ENCODE results near the gene INTS6. TPM values are rescaled to one million over a fixed set of nuclear protein-coding genes. Genes with fewer than 3 reads are reported as not detected.

INTS6 gene
- total RNA-seq, 3 donors from 2014 or later (not counting 1 experiment from before 2014, with no cell fraction given) = 89.2 to 142 (median 110) TPM

- intact Hi-C loops (cut with micrococcal nuclease) = no loop called here
- 61% methylated on average over 6 of the region's 6 CpGs for WGBS (ENCODE audit: insufficient coverage)
- no peaks in the 10 kb centered on the region for H3K36me3 Mint-ChIP-seq
- H3K4me1 Mint-ChIP-seq = peaks cover 17 to 19% of the 10 kb centered on the region in 2 donors
- Histone ChIP-seq H3K27me3 (ENCODE audit: control insufficient read depth, insufficient read depth, low read length) (peaks cover 2% of the 10 kb centered on the region), H3K9me3 (ENCODE audit: control insufficient read depth, insufficient read depth, low read length) (no peaks in the 10 kb centered on the region), H3K4me1 (ENCODE audit: control insufficient read depth, insufficient read depth, low read length) (peaks cover 13% of the 10 kb centered on the region), H3K36me3 (ENCODE audit: control insufficient read depth, insufficient read depth, low read length) (no peaks in the 10 kb centered on the region), H3K27ac (ENCODE audit: low read length) (no peak overlapping the region), H3K4me3 (ENCODE audit: low read length) (no peak overlapping the region)
- H3K27ac Mint-ChIP-seq = peak overlapping the region in 1 of 2 donors; percentile 41
- H3K9me3 Mint-ChIP-seq = no peaks in the 10 kb centered on the region
- no peak for DNase-seq
- ATAC-seq = no peak
- H3K4me3 Mint-ChIP-seq = no peak overlapping the region
- H3K27me3 Mint-ChIP-seq (ENCODE audit: low read depth in 2 of 2) = peaks cover 4 to 11% of the 10 kb centered on the region in 2 donors
- TF ChIP-seq, protein P1, sequence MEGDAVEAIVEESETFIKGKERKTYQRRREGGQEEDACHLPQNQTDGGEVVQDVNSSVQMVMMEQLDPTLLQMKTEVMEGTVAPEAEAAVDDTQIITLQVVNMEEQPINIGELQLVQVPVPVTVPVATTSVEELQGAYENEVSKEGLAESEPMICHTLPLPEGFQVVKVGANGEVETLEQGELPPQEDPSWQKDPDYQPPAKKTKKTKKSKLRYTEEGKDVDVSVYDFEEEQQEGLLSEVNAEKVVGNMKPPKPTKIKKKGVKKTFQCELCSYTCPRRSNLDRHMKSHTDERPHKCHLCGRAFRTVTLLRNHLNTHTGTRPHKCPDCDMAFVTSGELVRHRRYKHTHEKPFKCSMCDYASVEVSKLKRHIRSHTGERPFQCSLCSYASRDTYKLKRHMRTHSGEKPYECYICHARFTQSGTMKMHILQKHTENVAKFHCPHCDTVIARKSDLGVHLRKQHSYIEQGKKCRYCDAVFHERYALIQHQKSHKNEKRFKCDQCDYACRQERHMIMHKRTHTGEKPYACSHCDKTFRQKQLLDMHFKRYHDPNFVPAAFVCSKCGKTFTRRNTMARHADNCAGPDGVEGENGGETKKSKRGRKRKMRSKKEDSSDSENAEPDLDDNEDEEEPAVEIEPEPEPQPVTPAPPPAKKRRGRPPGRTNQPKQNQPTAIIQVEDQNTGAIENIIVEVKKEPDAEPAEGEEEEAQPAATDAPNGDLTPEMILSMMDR (IDR thresholded peaks at IDR 0.05) = no peak
These were observed 121.4 kb downstream of the INTS6 start for GRCh38 chr13:51331354-51331861.

DNA sequence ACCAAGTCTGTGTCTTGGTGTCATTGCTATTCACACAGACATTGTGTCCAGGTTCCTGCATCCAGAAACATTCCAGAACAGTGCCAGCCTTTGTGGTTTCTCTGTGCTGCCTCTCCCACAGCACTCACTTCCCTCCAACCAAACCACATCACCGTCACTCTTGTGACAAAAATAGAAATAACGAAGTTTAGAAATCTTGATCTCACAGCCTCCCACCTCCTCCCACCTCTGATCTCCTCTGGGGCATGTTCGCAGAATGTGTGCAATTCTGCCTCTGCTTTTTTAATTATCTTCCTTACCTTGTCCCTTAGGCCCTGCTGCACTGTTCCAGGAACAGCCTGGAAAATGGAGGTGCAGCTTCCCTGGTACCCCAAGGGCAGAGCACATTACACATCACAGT, 122.0 kb downstream of the INTS6 start:
- H3K4me1 ChIP-seq (ENCODE audit: control insufficient read depth, insufficient read depth, low read length) = peaks cover 13% of the 10 kb centered on the region
- H3K27me3 ChIP-seq (ENCODE audit: control insufficient read depth, insufficient read depth, low read length) = peaks cover 2% of the 10 kb centered on the region
- Mint-ChIP-seq H3K9me3 (no peaks in the 10 kb centered on the region), H3K27me3 (ENCODE audit: low read depth in 2 of 2) (peaks cover 4 to 11% of the 10 kb centered on the region in 2 donors), H3K27ac (peak overlapping the region in 1 of 2 donors; percentile 41), H3K4me1 (peaks cover 17 to 19% of the 10 kb centered on the region in 2 donors), H3K36me3 (no peaks in the 10 kb centered on the region), H3K4me3 (no peak overlapping the region)
- 2% methylated on average over 3 of the region's 3 CpGs for WGBS (ENCODE audit: insufficient coverage)
- H3K27ac ChIP-seq (ENCODE audit: low read length) = no peak overlapping the region
- no peaks in the 10 kb centered on the region for H3K36me3 ChIP-seq (ENCODE audit: control insufficient read depth, insufficient read depth, low read length)
- intact Hi-C loops (cut with micrococcal nuclease) = no loop called here
- DNase-seq (no peak), ATAC-seq (no peak)
- no peak overlapping the region for H3K4me3 ChIP-seq (ENCODE audit: low read length)
- TF ChIP-seq, protein P1 (IDR thresholded peaks at IDR 0.05) = no peak
- no peaks in the 10 kb centered on the region for H3K9me3 ChIP-seq (ENCODE audit: control insufficient read depth, insufficient read depth, low read length)

DNA sequence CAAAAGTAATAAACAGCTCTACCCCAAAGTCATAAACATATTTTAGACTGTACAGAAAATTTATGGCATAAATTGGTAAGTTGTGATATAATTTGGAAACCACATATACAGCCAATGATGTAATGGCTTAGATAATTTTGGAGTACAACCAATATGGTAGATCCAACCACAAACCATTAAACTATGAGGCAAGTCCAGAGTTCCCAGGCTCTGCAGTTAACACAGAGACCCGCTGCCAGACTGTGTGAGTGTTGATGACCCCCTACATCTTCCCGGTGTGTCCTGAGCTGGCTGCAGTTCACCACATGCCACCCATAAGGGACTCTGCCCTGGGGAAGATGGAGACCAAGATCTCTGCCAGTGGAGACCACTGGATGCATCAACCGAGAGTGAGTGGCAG, 123.2 kb downstream of the INTS6 start:
- H3K27ac ChIP-seq (ENCODE audit: low read length) = no peak overlapping the region
- intact Hi-C loops (cut with micrococcal nuclease) = no loop called here

More for the DNA sequence above, 123.2 kb downstream of the INTS6 start:
- Mint-ChIP-seq H3K27ac (no peak overlapping the region), H3K36me3 (no peaks in the 10 kb centered on the region), H3K4me1 (peaks cover 17 to 19% of the 10 kb centered on the region in 2 donors), H3K27me3 (ENCODE audit: low read depth in 2 of 2) (peaks cover 4 to 11% of the 10 kb centered on the region in 2 donors), H3K9me3 (no peaks in the 10 kb centered on the region), H3K4me3 (no peak overlapping the region)
- Histone ChIP-seq H3K27me3 (ENCODE audit: control insufficient read depth, insufficient read depth, low read length) (peaks cover 2% of the 10 kb centered on the region), H3K36me3 (ENCODE audit: control insufficient read depth, insufficient read depth, low read length) (no peaks in the 10 kb centered on the region), H3K9me3 (ENCODE audit: control insufficient read depth, insufficient read depth, low read length) (no peaks in the 10 kb centered on the region), H3K4me3 (ENCODE audit: low read length) (no peak overlapping the region), H3K4me1 (ENCODE audit: control insufficient read depth, insufficient read depth, low read length) (peaks cover 13% of the 10 kb centered on the region)
- ATAC-seq (no peak), DNase-seq (no peak)
- TF ChIP-seq, protein P1 (IDR thresholded peaks at IDR 0.05) = no peak
- 91% methylated on average over 3 of the region's 3 CpGs for WGBS (ENCODE audit: insufficient coverage)
